HUDEP-2 (cell line): Measurements from ENCODE around the gene ARL5C.

Experiments
- DNase-seq, 76 experiments: peaks; one replicate each; lab custom pipeline; 2025; ENCODE audit not compliant: unreplicated experiment in 76 of 76; lab: John Stamatoyannopoulos, UW

Gene ARL5C

DNA sequence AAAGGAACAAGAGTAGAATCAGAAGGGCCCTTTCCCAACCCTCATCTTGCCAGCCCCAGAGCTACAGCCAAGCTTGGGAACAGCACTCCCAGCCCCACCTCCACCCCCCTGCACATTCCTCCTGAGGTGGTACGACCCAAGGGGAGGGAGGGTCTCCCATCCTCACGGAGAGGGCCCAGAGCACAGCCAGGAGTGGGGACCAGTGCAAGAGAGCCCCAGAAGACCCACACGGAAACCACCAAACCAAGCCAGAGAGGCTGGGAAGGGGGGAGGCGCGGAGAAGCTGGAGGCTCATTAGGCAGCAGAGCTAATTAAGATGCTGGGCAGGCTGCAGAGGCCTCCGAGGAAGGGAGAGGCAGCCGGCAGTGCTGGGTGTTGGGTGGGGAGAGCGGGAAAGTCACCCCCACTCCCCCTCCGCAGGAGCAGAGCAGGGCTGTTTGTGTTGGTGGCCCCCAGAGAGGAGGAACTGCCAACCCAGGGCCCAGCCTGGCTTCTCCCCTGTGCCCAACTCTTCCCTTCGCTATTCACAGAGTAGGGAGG is 29.1 kb upstream of the ARL5C start:
- no peak for DNase-seq

DNA sequence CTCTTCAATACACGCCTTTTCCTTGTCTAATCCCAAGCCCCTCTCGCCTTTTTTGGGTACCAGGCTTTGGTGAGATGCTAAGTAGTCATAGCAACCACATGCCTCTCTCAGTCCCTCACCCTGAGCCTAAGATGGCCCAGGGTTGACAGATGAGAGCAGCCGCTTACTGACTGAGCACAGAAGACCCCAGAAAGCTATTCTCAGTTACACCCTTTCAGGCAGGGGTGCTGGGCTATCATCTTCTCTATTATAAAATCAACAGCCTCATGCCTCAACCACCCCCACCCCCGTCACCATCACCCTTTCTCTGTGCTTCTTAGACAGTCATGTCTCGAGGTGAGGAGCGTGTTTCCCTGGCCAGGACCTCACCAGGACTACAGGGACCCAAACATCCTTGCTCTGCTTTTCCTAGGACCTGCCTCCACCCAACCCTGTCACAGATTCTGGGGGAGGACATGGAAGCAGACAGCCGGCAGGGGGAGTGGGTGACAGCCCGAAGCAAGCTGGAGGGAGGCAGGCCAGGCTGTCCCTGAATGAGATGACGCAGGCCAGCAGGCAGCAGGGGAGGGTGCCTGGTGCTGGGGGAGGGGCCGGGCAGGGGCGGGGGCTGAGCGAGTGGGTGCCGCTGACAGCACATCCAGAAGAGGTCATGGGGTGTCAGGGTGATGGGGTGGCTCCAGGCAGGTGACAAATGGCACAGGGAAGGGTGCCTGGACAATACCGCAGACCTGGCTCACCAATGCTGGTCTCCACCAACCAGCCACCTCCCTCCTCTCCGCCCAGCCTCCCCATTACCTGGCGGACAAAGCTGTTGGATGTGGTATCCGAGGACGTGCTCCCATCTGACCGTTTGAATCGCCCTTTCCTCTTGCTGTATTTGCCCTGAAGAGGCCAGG is 28.4 kb upstream of the ARL5C start:
- DNase-seq: peak in 7 of 76 experiments; percentile 10 to 33 (median 16)

DNA sequence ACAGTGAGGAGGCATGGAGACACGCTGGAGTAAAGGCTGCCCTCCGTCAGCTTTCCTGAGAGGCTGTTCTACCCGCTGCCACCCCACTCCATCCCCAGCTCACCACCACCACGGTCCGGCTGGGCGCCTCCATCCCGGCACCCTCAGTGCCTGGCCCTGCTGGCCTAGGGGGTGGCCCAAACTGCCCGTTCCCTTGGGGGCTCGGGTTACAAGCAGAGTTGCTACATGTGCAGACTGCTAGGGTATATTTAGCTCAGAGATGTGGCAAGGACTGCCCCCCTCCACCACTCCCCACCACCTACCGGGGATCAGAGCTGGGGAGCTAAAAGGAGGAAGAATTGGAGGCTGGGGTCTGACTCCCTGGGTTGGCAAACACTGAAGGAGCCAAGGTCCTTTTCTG is 27.4 kb upstream of the ARL5C start:
- DNase-seq: no peak

DNA sequence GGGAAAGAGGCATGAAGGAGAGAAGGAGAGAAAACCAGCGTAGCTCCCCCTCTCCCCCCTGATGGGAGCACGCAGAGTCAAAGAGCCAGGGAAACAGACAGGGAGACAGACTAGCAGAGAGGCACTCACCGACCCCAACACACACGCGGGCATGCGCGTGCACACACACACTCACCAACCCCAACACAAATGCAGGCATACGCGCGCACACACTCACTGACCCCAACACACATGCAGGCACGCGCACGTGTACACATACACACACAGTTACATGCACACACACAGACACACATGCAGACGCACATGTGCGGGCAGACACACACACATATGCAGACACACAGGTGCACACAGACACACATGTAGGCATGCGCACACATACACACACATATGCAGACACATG is 26.9 kb upstream of the ARL5C start:
- DNase-seq: no peak

DNA sequence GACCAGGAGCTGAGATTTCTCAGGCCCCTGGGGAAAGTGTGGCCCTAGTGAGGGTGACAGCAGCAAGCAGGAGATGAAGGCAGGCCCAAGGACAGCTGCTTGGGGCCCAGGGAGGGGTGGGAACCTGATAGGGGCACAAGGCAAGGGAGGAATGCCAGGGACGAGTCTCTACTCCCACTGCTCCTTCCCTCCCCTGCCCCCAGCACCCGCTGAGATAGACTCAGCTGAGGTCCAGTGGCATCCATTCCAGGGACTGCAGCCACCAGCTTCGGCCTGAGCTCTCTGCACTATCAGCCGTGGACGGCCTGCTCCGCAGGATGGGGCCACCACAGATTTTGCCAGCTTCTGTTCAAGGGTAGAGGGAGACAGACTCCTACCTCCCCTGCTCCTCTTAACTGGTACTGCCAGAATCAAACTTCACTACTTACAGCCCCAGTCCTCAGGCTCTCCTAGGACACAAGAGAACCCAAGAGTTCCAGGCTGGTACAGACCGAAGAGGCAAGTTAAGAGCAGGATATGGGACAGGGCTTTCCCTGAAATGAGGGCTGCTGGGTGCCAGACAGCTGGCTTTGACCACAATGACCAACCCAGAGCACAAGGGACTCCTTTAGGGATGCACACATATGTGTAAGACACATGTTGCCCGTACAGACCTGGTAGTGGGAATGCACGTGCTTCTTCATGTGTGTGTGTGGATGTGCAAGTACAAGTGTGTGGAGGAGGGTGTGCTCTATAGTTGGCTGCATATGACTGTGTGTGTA is 26.0 kb upstream of the ARL5C start:
- no peak for DNase-seq

DNA sequence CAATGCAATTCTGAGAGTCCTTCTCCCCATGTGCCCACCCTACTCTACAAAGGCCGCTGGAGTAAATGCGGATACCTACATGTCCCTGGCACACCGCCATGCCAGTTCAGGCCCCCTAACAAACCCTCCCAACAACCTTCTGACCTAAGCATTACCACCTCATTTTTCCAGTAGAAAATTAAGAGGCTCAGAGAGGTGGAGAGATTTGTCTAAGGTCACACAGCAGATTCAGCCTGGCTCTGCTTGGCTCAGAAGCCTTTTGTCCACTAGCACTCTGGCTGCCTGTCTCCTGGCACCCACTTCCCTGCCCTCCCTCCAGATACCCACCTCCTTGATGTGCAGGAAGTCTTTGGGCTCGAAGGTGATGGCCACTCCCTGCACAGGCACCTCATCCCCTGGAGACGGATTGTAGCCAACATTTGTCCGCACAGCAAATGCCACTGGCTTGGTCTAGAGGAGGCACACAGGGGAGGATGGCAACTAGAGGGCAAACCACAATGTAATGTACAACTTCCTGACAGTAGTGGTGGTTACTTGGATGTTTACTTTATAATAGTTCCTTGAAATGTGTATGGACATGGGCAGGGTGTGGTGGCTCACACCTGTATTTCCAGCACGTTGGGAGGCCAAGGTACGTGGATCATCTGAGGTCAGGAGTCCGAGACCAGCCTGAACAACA is 21.3 kb upstream of the ARL5C start:
- no peak for DNase-seq

DNA sequence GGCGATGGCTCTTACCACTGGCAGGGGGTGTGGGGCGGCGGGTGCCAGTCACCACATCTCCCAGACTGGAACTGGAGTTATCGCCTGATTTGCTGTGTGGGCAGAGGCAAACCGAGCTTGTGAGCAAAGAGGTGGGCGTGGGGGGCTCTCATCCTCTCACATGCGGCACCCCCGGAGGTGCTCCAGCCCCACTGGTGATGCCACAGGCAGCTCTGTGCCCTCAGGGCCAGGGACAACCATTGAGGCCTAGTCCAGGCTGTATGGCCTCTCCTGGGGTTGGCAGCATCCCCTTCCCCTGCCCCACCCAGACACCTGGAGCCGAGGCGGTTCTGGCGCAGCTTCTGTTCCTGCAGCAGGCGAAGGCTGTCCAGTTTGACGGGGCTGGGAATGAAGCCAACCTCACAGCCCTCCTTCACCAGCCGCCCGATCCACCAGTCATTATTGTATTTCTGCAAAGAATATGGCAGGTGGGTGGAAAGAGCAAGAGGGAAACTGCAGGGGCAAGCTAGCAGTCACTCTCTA is 20.6 kb upstream of the ARL5C start:
- no peak for DNase-seq

DNA sequence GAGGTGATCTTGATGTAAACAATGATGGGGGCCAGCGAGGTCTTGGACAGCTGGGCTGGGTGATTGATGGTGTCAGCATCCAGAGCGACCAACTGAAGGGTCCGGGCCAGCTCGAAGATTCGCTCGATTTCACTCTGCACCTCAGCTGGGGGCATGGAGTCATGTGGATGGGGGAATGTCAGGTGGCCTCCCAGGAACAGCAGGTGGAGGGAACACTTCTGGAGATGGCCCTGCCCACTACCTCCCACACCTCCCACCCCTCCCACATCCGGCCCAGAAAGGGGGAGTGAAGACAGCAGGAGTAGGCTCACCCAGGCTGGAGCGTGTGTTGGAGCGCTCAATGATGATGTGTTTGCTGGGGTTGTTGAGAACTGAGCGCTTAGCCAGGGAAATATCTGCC is 17.8 kb upstream of the ARL5C start:
- no peak for DNase-seq

DNA sequence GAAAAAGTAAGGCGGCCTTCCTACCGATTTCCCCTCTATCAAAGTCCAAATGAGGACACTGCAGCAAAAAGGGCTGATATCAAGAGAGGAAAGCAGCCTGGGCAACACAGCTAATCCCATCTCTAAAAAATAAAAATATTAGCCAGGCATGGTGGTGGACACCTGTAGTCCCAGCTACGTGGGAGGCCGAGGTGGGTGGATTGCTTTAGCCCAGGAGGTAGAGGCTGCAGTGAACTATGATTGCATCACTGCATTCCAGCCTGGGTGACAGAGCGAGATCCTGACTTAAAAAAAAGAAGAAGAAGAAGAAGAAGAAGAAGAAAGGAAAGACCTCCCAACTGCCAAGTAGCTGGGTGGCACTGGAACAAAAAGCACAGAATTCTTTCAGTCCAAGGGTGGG is 17.1 kb upstream of the ARL5C start:
- no peak for DNase-seq

DNA sequence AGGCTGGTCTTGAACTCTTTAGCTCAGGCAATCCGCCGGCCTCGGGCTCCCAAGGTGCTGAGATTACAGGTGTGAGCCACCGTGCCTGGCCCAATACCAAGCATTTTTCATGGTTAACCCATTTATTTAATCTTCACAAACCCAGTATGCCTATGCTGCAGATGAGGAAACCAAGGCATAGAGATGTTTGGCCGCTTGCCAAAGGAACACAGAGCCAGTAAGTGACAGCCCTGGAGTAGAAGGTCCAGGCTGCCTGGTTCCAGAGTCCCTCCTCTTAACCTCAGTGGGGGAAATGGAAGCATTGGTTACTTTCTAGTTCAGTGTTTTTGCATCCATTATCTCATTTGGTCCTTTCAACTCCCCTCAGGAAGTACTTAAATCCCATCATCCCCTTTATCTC is 15.3 kb upstream of the ARL5C start:
- no peak for DNase-seq

DNA sequence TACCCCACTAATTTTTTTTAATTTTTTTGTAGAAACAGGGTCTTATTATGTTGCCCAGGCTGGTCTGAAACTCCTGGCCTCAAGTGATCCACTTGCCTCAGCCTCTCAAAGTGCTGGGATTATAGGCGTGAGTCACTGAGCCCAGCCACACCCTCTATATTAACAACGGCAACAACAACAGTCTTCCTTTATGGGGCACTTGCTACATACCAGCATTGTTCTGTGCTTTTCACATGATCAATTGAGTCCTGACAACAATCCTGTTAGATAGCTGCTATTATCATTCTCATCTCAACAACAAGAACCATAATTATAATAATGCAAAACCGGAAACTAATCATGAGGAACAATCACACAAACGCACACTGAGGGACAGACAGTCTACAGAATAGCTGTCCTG is 12.6 kb upstream of the ARL5C start:
- DNase-seq: peak in 7 of 76 experiments; percentile 5 to 26 (median 13)

DNA sequence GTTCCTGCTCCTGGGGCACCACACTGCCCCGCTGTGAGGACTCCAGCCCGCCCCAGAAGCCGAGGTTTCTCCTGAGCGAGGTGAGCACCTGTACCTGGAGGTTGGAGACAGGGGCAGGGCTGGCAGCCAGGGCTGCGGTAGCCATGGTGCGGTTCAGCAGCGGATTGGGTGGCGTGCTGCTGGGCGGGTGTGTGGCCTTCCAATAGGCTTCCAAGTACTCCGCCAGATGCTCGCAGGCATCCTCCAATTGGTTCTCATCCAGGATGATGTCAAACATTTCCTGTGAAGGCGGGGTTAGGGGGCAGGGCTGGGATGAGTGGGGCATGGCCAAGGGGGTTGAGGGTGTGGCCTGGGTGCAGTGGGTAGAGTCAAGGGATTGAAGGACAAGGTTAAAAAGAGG is 11.3 kb upstream of the ARL5C start:
- peak in 23 of 76 experiments; percentile 9 to 53 (median 29) for DNase-seq

DNA sequence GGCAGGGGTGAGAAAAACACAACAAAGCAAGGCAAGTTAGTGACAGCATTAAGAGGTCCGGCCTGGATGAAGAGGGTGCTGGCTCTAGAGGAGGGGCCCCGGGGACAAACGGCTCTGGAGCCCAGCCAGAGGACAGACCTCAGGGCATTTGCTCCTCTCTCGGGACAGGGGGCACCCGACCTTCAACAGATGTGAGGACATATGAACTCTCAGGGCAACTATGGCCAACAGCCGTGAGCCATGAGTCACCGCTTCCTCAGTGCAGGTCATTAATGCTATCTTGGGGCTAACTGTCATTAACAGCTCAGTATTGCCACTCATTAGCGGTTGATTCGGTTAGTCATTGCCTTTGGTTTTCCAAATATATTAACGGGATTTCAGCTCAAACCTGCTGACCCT is 9.7 kb upstream of the ARL5C start:
- DNase-seq: peak in 4 of 76 experiments; percentile 15 to 30 (median 28)

DNA sequence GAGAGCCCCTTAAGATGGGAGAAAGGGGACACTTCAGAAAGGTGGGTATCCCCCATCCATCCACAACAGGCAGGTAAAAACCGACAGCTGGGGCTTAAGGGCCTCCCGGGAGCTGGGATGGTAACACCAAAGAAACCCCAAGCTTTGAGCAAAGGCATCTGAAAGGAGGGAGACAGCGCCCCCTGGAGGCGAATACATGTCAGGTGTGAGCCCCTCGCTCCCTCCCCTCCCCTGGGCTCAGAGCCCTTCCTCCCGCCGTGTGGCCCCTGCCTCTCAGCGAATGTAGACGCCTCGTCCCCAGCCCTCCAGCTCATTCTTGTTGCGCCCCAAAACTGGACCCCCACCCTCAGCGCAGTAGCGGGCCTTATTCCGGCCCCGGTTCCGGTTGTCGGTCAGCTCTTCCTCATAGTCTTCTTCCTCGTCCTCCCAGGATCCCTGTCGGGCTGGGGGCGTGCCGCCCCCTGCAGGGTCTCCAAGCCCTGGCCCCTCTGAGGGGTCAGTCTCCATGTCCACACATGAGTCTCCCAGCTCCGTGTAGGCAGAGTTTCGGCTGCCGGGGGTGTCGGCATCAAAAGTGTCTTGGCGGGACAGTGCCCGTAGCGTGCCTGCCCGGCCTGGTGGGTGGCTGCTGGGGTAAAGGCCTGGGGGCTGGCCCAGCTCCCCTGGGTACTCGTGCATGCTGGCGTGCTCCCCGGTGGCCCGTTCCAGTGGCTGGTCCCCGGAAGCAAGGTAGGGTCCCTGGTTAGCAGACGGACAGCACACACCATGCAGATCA is 9.1 kb upstream of the ARL5C start:
- DNase-seq: peak in 55 of 76 experiments; percentile 8 to 62 (median 37)

DNA sequence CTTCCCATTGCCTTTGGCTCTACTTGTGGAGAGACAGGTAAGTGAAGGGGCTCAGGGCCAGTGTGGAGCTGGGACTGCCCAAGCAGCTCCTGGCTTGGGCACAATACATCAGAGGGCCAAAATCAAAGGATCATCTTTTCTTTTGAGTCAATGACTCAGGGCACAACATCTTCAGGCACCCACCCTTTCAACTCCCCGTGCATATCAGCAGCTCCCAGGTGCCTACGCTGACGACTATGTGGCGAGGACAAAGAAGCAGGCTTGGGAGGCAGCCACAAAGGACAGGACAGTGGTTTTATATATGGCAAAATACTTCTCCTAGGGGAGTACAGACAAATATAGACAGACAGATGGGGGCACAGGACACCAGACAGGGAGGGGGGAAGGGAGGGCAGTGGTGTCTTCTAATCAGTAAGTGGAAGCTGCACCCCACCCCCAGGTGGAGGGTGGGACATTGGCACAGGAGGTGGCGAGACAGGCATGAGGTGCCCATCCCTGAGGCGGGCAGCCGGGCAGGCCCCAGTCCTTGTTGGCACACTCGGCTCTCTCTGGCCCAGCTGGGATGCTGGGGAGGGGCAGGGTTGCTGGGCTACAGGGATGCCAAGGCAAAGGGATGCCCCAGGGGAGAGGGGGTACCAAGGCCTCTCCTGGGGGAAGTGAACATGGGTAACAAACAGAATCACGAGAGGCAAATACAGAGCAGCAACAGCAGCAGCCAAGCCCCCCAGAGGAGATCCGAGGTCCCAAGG is 7.7 kb upstream of the ARL5C start:
- DNase-seq: peak in 16 of 76 experiments; percentile 9 to 48 (median 23)

DNA sequence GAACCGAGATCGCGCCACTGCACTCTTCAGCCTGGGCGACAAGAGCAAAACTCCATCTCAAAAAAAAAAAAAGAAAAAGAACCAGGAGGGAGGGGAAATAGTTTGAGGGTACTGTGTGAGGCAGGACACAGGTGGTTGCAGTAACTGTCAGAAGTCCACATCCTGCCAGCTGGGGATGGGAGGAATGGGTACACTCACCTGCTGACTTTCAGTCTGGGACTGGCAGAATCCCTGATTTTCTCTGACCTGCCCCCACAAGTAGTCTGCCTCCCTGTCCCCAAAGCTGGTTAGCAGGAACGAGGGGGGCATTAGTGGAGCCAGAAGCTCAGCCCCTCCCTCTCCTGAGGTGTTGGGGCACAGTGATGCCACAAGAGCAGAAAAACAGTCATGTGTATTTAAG is 7.1 kb upstream of the ARL5C start:
- no peak for DNase-seq

DNA sequence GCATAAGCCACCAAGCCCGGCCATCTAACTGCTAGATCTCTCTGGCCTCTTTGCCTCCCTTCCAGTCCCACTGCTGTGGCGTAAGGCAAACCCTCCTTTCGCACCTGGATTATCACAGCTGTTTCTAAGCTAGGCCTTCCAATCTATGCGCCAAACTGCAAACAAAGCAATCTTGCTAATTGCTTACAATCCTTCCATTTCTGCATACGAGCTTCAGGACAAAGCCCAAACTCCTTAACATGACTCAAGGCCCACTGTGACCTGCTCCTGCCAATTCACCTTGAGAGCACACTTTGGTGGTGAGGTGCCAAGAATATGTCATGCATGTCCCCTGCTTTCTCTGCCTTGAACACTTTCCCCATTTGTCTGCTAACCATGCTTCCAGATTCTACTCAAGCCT is 6.0 kb upstream of the ARL5C start:
- no peak for DNase-seq

DNA sequence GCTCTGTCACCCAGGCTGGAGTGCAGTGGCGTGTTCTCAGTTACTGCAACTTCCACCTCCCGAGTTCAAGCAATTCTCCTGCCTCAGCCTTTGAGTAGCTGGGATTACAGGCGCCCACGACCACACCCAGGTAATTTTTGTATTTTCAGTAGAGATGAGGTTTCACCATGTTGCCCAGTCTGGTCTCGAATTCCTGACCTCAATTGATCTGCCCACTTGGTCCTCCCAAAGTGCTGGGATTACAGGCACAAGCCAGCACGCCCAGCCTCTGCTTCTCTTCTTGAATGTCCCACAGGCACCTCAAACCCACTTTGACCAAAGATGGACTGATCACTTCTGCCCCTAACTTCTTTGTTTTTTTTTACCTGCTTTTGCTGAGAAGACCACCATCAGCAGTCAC is 4.6 kb upstream of the ARL5C start:
- no peak for DNase-seq

DNA sequence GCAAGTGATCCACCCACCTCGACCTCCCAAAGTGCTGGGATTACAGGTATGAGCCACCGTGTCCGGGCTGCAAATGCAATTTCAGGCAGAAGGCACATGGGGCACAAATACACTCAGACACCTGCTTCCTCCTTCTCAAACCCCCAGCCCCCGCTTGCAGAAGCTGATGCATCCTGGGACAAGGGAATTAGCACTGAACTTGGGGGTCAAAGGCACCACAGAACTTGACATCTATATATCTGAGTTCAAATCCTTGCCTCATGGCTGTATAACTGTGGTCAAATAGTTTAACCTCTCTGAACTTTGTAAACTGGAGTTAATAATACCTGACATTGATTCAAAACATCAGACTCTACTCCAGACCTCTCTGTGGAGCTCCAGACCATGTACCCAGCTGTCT is 4.1 kb upstream of the ARL5C start:
- DNase-seq: no peak
